GM10847 (cell line): ENCODE data around the gene KRT20.

Experiments used
- POLR2A ChIP-seq: IDR thresholded peaks from 2 replicates; pipeline ENCODE4 v1.6.1; 2011; ENCODE audit not compliant: insufficient read length; ENCODE audit errors: extremely low read depth

KRT20 gene

GRCh38 chr17:40884708-40885512 lies at the start of gene KRT20:
Gene KRT20, minus strand, starts transcription at chr17:40885242. Its CDS starts 57 bp downstream, at chr17:40885185.
- TF ChIP-seq POLR2A = no peak

GRCh38 chr17:40932608-40933007 lies 47.6 kb upstream of the KRT20 start:
- no peak for TF ChIP-seq POLR2A

GRCh38 chr17:40931311-40931710 lies 46.3 kb upstream of the KRT20 start:
- TF ChIP-seq POLR2A = no peak

- TF ChIP-seq POLR2A = no peak
These were observed 41.3 kb upstream of the KRT20 start for GRCh38 chr17:40926341-40926740.

GRCh38 chr17:40922239-40922638 lies 37.2 kb upstream of the KRT20 start:
- no peak for TF ChIP-seq POLR2A

- no peak for TF ChIP-seq POLR2A
These were observed 36.0 kb upstream of the KRT20 start for GRCh38 chr17:40921026-40921425.

- TF ChIP-seq POLR2A = no peak
These were observed 31.3 kb upstream of the KRT20 start for GRCh38 chr17:40916366-40916765.

- no peak for TF ChIP-seq POLR2A
These were observed 30.7 kb upstream of the KRT20 start for GRCh38 chr17:40915721-40916256.

- TF ChIP-seq POLR2A = no peak
These were observed 30.2 kb upstream of the KRT20 start for GRCh38 chr17:40915199-40915661.

GRCh38 chr17:40914075-40914855 lies 29.2 kb upstream of the KRT20 start:
- TF ChIP-seq POLR2A = no peak

- TF ChIP-seq POLR2A = no peak
These were observed 27.6 kb upstream of the KRT20 start for GRCh38 chr17:40912486-40913210.

- TF ChIP-seq POLR2A = no peak
These were observed 25.4 kb upstream of the KRT20 start for GRCh38 chr17:40910441-40910841.

GRCh38 chr17:40909755-40910154 lies 24.7 kb upstream of the KRT20 start:
- no peak for TF ChIP-seq POLR2A

- no peak for TF ChIP-seq POLR2A
These were observed 24.3 kb upstream of the KRT20 start for GRCh38 chr17:40909351-40909750.

- no peak for TF ChIP-seq POLR2A
These were observed 21.6 kb upstream of the KRT20 start for GRCh38 chr17:40906613-40907012.
